ENCODE measurements around the gene PTTG1IP.

GRCh38 chr21:44835647-44835973 lies 37.9 kb downstream of the PTTG1IP start:
- no peak for TF ChIP-seq CTCF (IDR thresholded peaks at IDR 0.05)
- TF ChIP-seq ZFX (IDR thresholded peaks at IDR 0.05; ENCODE audit: borderline replicate concordance), result no peak

All from 22Rv1 (cell line).